CD4-positive, CD25-positive, alpha-beta regulatory T cell (primary cell): ENCODE data around the gene KLHL30. TPM values are rescaled to one million over a fixed set of nuclear protein-coding genes. Genes with fewer than 3 reads are reported as not detected.
A peak's percentile ranks its signal among the peaks of the same experiment; 100 is the strongest.

Experiments used
- ATAC-seq, 2 donors: fragments of 150-1000 bp; cut with Tn5 transposase; one replicate each; pipeline ENCODE4 v1.10.0; 2021; ENCODE audit warnings: low read depth in 2 of 2, moderate number of reproducible peaks in 2 of 2, moderate library complexity in 1 of 2
- DNase-seq, 3 donors: peaks; one replicate each; pipeline versions ENCODE4 v3.0.0 to v3.0.0-alpha.2; 2012 to 2022; ENCODE audit warnings: mixed read lengths in 1 of 3
- H3K27ac ChIP-seq: one replicate; pipeline ENCODE4 v1.7.0; 2013; ENCODE audit warnings: mild to moderate bottlenecking, low read length; ENCODE audit not compliant: insufficient read depth, poor library complexity, severe bottlenecking
- H3K27me3 ChIP-seq: one replicate; pipeline ENCODE4 v1.7.0; 2013; ENCODE audit warnings: low read length; ENCODE audit not compliant: control insufficient read depth, insufficient read depth
- H3K36me3 ChIP-seq: one replicate; pipeline ENCODE4 v1.7.0; 2013; ENCODE audit warnings: mild to moderate bottlenecking, low read length, moderate library complexity; ENCODE audit not compliant: control insufficient read depth, insufficient read depth
- H3K4me1 ChIP-seq: 2 replicates; pipeline ENCODE4 v1.7.0; 2013; ENCODE audit warnings: mild to moderate bottlenecking, low read length; ENCODE audit not compliant: insufficient read depth, control insufficient read depth, poor library complexity, severe bottlenecking
- H3K4me3 ChIP-seq: one replicate; pipeline ENCODE4 v1.7.0; 2013; ENCODE audit warnings: low read depth, mild to moderate bottlenecking, low read length, moderate library complexity
- H3K9me3 ChIP-seq, 2 experiments: 1 replicate in 1 of 2; 2 replicates in 1 of 2; pipeline ENCODE4 v1.7.0; 2013; ENCODE audit warnings: low read length in 2 of 2, mild to moderate bottlenecking in 1 of 2, moderate library complexity in 1 of 2; ENCODE audit not compliant: control insufficient read depth in 2 of 2
- H3K27ac Mint-ChIP-seq, 3 donors: one replicate each; pipeline ENCODE4 v1.8.0; 2020 to 2022; ENCODE audit warnings: mild to moderate bottlenecking in 3 of 3, mixed read lengths in 3 of 3, moderate library complexity in 2 of 3
- H3K27me3 Mint-ChIP-seq: one replicate; pipeline ENCODE4 v1.8.0; 2022; ENCODE audit warnings: mild to moderate bottlenecking, mixed read lengths
- H3K36me3 Mint-ChIP-seq: one replicate; pipeline ENCODE4 v1.8.0; 2020; ENCODE audit warnings: mixed read lengths
- H3K4me1 Mint-ChIP-seq, 4 donors: one replicate each; pipeline ENCODE4 v1.8.0; 2020 to 2022; ENCODE audit warnings: mixed read lengths in 4 of 4, mild to moderate bottlenecking in 1 of 4
- H3K4me3 Mint-ChIP-seq, 4 donors: one replicate each; pipeline ENCODE4 v1.8.0; 2020 to 2022; ENCODE audit warnings: mild to moderate bottlenecking in 4 of 4, mixed read lengths in 4 of 4, moderate library complexity in 3 of 4
- H3K9me3 Mint-ChIP-seq, 7 donors: one replicate each; pipeline ENCODE4 v1.8.0; 2020 to 2022; ENCODE audit warnings: mixed read lengths in 7 of 7, mild to moderate bottlenecking in 3 of 7, moderate library complexity in 2 of 7
- polyA plus RNA-seq, 4 donors: library from polyadenylated mRNA; unstranded; fragments of 300-500 nt; fragmentation: Illumina TruSeq; gene quantifications; one replicate each; pipeline ENCODE4 v1.2.3, GENCODE V29; 2021
- total RNA-seq: library from RNA; stranded (reverse); gene quantifications from one replicate; pipeline ENCODE4 v1.2.3, GENCODE V29; 2022

KLHL30 gene
- total and polyA plus RNA-seq, 5 donors from 2014 or later: not detected

- no peak overlapping the region for H3K27ac ChIP-seq
- no peaks in the 10 kb centered on the region for H3K27me3 ChIP-seq
- peaks cover 0 to 5% (median under 1%) of the 10 kb centered on the region in 4 donors for H3K4me1 Mint-ChIP-seq
- no peaks in the 10 kb centered on the region for H3K27me3 Mint-ChIP-seq
- no peaks in the 10 kb centered on the region for H3K9me3 ChIP-seq
- ATAC-seq (no peak), DNase-seq (no peak)
- H3K4me3 Mint-ChIP-seq: no peak overlapping the region
- H3K36me3 ChIP-seq: no peaks in the 10 kb centered on the region
- no peaks in the 10 kb centered on the region for H3K4me1 ChIP-seq
- H3K9me3 Mint-ChIP-seq: no peaks in the 10 kb centered on the region
- H3K27ac Mint-ChIP-seq: no peak overlapping the region
- no peak overlapping the region for H3K4me3 ChIP-seq
- peaks cover 12% of the 10 kb centered on the region for H3K36me3 Mint-ChIP-seq
Observed at GRCh38 chr2:238095143-238095542, 43.3 kb upstream of the KLHL30 start.

GRCh38 chr2:238096311-238097011, 42.0 kb upstream of the KLHL30 start:
- DNase-seq (no peak), ATAC-seq (no peak)
- peaks cover 6% of the 10 kb centered on the region for H3K36me3 Mint-ChIP-seq
- H3K4me3 Mint-ChIP-seq: no peak overlapping the region
- peak overlapping the region in 1 of 3 donors; percentile 21 for H3K27ac Mint-ChIP-seq
- peaks cover 0 to 5% (median under 1%) of the 10 kb centered on the region in 4 donors for H3K4me1 Mint-ChIP-seq
- no peaks in the 10 kb centered on the region for H3K27me3 Mint-ChIP-seq
- H3K36me3 ChIP-seq: no peaks in the 10 kb centered on the region
- no peaks in the 10 kb centered on the region for H3K9me3 ChIP-seq
- no peak overlapping the region for H3K4me3 ChIP-seq
- no peaks in the 10 kb centered on the region for H3K4me1 ChIP-seq
- H3K27ac ChIP-seq: no peak overlapping the region
- H3K27me3 ChIP-seq: no peaks in the 10 kb centered on the region
- H3K9me3 Mint-ChIP-seq: no peaks in the 10 kb centered on the region

GRCh38 chr2:238097201-238097987, 41.1 kb upstream of the KLHL30 start:
- Mint-ChIP-seq H3K36me3 (peaks cover 6% of the 10 kb centered on the region), H3K4me1 (peaks cover 0 to 5% (median under 1%) of the 10 kb centered on the region in 4 donors), H3K27ac (no peak overlapping the region), H3K27me3 (no peaks in the 10 kb centered on the region), H3K9me3 (no peaks in the 10 kb centered on the region), H3K4me3 (no peak overlapping the region)
- H3K4me3 ChIP-seq: no peak overlapping the region
- H3K27ac ChIP-seq: no peak overlapping the region
- no peaks in the 10 kb centered on the region for H3K9me3 ChIP-seq
- ATAC-seq: no peak
- H3K36me3 ChIP-seq: no peaks in the 10 kb centered on the region
- H3K4me1 ChIP-seq: no peaks in the 10 kb centered on the region
- DNase-seq: no peak
- H3K27me3 ChIP-seq: no peaks in the 10 kb centered on the region

- Histone ChIP-seq H3K4me1 (no peaks in the 10 kb centered on the region), H3K27me3 (no peaks in the 10 kb centered on the region), H3K9me3 (no peaks in the 10 kb centered on the region), H3K27ac (no peak overlapping the region), H3K36me3 (no peaks in the 10 kb centered on the region), H3K4me3 (no peak overlapping the region)
- peak in 1 of 2 donors; percentile 40 for ATAC-seq
- no peaks in the 10 kb centered on the region for H3K27me3 Mint-ChIP-seq
- DNase-seq: no peak
- H3K27ac Mint-ChIP-seq: no peak overlapping the region
- H3K4me1 Mint-ChIP-seq: peaks cover 0 to 5% (median under 1%) of the 10 kb centered on the region in 4 donors
- peaks cover 6% of the 10 kb centered on the region for H3K36me3 Mint-ChIP-seq
- H3K4me3 Mint-ChIP-seq: no peak overlapping the region
- no peaks in the 10 kb centered on the region for H3K9me3 Mint-ChIP-seq
Observed at GRCh38 chr2:238097988-238098871, 40.2 kb upstream of the KLHL30 start.

- no peaks in the 10 kb centered on the region for H3K4me1 ChIP-seq
- no peaks in the 10 kb centered on the region for H3K9me3 ChIP-seq
- Mint-ChIP-seq H3K27me3 (no peaks in the 10 kb centered on the region), H3K9me3 (no peaks in the 10 kb centered on the region), H3K27ac (no peak overlapping the region), H3K4me1 (peaks cover 0 to 5% (median under 1%) of the 10 kb centered on the region in 4 donors), H3K36me3 (peaks cover 6% of the 10 kb centered on the region), H3K4me3 (no peak overlapping the region)
- H3K4me3 ChIP-seq: no peak overlapping the region
- no peak for DNase-seq
- ATAC-seq: no peak
- no peaks in the 10 kb centered on the region for H3K36me3 ChIP-seq
- no peak overlapping the region for H3K27ac ChIP-seq
- H3K27me3 ChIP-seq: no peaks in the 10 kb centered on the region
Observed at GRCh38 chr2:238098901-238099713, 39.4 kb upstream of the KLHL30 start.

GRCh38 chr2:238099714-238100048, 38.8 kb upstream of the KLHL30 start:
- Mint-ChIP-seq H3K36me3 (peaks cover 6% of the 10 kb centered on the region), H3K4me3 (no peak overlapping the region), H3K27me3 (no peaks in the 10 kb centered on the region), H3K4me1 (peaks cover 0 to 5% (median under 1%) of the 10 kb centered on the region in 4 donors), H3K27ac (no peak overlapping the region), H3K9me3 (no peaks in the 10 kb centered on the region)
- Histone ChIP-seq H3K4me1 (no peaks in the 10 kb centered on the region), H3K27me3 (no peaks in the 10 kb centered on the region), H3K9me3 (no peaks in the 10 kb centered on the region), H3K36me3 (no peaks in the 10 kb centered on the region), H3K27ac (no peak overlapping the region), H3K4me3 (no peak overlapping the region)
- DNase-seq: no peak
- ATAC-seq: no peak
